Astrocyte of the hippocampus (primary cell): Measurements from ENCODE around the gene DHX36.

Experiments used
- DNase-seq: peaks from one replicate; pipeline ENCODE4 v3.0.0; 2011; ENCODE audit warnings: low read depth, low spot score

Gene DHX36

GRCh38 chr3:154323891-154324738 lies at the start of gene DHX36:
Gene DHX36, minus strand, starts transcription at chr3:154324487. Its CDS starts 71 bp downstream, at chr3:154324416.
- DNase-seq = peak; percentile 96

- DNase-seq = no peak
Measured at GRCh38 chr3:154367221-154367620, 42.9 kb upstream of the DHX36 start.

- no peak for DNase-seq
Measured at GRCh38 chr3:154364849-154365248, 40.6 kb upstream of the DHX36 start.

- no peak for DNase-seq
Measured at GRCh38 chr3:154361099-154361498, 36.8 kb upstream of the DHX36 start.

- DNase-seq = no peak
Measured at GRCh38 chr3:154356009-154356408, 31.7 kb upstream of the DHX36 start.

GRCh38 chr3:154349223-154349622 lies 24.9 kb upstream of the DHX36 start:
- no peak for DNase-seq

- no peak for DNase-seq
Measured at GRCh38 chr3:154345422-154346122, 21.3 kb upstream of the DHX36 start.

GRCh38 chr3:154338570-154338969 lies 14.3 kb upstream of the DHX36 start:
- DNase-seq = no peak

- no peak for DNase-seq
Measured at GRCh38 chr3:154338008-154338407, 13.7 kb upstream of the DHX36 start.

- DNase-seq = peak; percentile 49
Measured at GRCh38 chr3:154334973-154335420, 10.7 kb upstream of the DHX36 start.

- no peak for DNase-seq
Measured at GRCh38 chr3:154327871-154328270, 3.6 kb upstream of the DHX36 start.

- no peak for DNase-seq
Measured at GRCh38 chr3:154324919-154325318, 632 bp upstream of the DHX36 start.

GRCh38 chr3:154316974-154317767 lies 7.1 kb downstream of the DHX36 start:
- no peak for DNase-seq

GRCh38 chr3:154314152-154314551 lies 10.1 kb downstream of the DHX36 start:
- no peak for DNase-seq

- DNase-seq = peak; percentile 27
Measured at GRCh38 chr3:154310840-154311239, 13.4 kb downstream of the DHX36 start.

- DNase-seq = no peak
Measured at GRCh38 chr3:154307363-154307762, 16.9 kb downstream of the DHX36 start.

- DNase-seq = no peak
Measured at GRCh38 chr3:154304936-154305335, 19.4 kb downstream of the DHX36 start.

- peak; percentile 14 for DNase-seq
Measured at GRCh38 chr3:154304116-154304786, 20.0 kb downstream of the DHX36 start.

GRCh38 chr3:154301561-154301960 lies 22.7 kb downstream of the DHX36 start:
- no peak for DNase-seq

- DNase-seq = no peak
Measured at GRCh38 chr3:154294016-154294415, 30.3 kb downstream of the DHX36 start.

- DNase-seq = no peak
Measured at GRCh38 chr3:154290187-154290586, 34.1 kb downstream of the DHX36 start.
